GM19397 (cell line): Measurements from ENCODE around the gene RABL6.
"Not testable (repeated sequence)": the region's sequence is repeated elsewhere in the genome, so short reads cannot be mapped to it uniquely, and the experiment has no call there.

Experiments
- ATAC-seq: cut with Tn5 transposase; IDR thresholded peaks from one replicate; pipeline ENCODE4 v1.9.1; 2021; ENCODE audit warnings: mild to moderate bottlenecking, moderate library complexity; ENCODE audit not compliant: unreplicated experiment

Gene RABL6

DNA sequence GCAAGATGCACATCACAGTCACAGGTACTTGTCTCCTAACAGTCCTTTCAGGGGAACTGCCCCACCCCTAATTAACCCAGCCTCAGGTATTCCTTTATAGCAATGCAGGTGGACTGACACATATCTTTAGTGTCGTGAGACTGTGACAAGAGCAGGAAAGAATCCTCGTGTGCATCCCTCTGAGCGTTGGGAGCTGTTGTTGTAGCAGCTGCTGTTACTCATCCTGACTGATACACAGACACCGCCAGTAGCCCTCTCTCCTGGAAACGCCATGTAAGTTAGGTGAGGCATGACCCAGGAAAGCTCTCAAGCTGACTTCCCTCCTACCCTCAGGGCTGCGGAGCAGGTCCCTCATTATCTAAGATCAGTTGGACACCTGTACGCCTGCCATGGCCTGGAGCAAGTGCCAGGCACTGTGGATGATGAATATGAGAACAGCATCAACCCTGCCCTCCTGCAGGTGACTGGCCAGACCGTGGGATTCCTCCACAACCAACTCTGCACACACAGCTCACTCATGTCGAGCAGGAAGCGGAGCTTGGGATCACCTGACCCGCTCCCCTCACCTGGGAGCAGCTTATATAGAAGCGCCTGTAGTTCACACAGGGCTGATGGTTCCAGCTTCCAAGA, 33.2 kb upstream of the RABL6 start:
- ATAC-seq: no peak

DNA sequence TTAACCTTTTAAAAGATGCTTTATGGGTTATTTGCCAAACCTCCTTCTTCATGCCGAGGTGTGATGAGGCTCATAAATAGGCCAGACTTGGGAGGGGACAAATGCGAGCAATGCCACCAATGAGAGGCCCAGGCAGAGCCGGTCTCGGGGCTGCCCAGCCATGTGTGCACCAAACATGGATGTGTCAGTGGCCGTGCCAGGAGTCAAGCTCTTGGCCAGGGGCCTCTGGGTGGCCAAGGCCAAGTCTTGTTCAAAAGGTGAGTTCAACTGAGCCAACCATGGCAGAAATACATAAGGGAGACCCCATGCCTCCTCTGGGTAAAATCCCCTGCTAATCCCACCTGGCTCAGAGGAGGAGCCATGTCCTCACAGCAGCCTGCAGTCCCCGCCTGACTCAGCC, 32.6 kb upstream of the RABL6 start:
- ATAC-seq: no peak

- ATAC-seq: no peak
Observed at GRCh38 chr9:136776947-136777346, 30.8 kb upstream of the RABL6 start.

DNA sequence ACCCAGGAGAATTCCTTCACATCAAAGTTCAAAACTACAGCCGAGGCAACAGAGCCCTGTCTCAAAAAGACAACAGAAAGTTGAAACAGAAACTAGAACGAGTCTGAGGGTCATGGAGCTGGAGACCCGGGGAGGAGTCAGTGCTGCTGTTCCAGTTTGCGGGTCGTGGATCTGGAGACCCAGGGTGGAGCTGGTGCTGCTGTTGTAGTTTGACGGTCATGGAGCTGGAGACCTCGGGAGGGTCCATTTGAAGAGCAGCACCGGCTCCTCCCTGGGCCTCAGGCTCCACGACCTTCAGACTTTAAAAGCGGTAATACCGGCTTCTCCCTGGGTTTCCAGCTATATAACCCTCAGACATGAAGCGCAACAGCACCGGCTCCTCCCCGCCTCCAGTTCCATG, 30.4 kb upstream of the RABL6 start:
- ATAC-seq: no peak

GRCh38 chr9:136779808-136780207, 27.9 kb upstream of the RABL6 start:
- no peak for ATAC-seq

GRCh38 chr9:136782452-136782851, 25.3 kb upstream of the RABL6 start:
- ATAC-seq: no peak

DNA sequence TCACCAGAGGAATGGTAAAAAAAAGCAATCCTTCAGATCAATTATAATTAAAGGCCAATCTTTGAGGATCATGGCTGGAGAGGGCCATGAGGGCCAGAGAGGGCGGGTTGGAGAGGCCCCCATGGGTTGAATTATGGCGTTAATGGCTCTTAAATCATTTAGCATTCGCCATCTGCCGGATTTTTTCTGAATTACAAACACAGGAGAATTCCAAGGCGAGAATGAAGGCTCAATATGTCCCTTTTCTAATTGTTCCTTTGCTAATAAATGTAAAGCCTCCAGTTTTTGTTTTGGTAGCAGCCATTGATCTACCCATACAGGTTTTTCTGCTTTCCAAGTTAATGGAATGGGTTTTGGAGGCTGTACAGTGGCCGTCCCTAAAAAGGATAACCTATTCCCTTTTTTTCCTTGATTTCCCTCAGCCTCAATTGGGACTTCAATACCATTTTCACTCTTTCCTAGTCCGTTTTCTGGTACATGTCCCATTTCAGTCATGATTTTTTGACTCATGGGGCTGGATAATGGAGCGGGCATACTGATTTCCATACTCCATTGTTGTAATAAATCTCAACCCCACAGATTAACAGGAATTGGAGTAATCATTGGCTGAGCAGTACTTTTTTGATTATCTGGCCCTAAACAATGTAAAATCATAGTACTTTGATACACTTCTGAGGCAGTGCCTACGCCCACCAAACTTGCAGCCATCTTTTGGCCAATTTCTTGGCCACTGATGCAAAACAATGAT, 23.3 kb upstream of the RABL6 start:
- ATAC-seq: no peak

DNA sequence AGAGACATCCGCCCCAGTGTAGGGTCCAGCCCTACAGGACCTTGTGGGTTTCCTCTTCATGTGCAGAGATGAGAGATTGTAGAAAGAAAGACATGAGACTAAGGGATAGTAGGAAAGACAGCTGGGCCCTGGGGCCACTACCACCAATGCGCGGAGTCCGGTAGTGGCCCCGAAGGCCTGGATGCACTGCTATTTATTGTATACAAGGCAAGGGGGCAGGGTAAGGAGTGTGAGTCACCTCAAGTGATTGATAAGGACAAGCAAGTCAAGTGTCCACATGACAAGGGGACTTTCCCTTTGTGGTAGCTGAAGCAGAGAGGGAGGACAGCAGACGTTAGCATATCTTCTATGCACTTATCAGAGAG, 22.8 kb upstream of the RABL6 start:
- no peak for ATAC-seq

GRCh38 chr9:136785565-136786355, 22.0 kb upstream of the RABL6 start:
- not testable (repeated sequence) for ATAC-seq

DNA sequence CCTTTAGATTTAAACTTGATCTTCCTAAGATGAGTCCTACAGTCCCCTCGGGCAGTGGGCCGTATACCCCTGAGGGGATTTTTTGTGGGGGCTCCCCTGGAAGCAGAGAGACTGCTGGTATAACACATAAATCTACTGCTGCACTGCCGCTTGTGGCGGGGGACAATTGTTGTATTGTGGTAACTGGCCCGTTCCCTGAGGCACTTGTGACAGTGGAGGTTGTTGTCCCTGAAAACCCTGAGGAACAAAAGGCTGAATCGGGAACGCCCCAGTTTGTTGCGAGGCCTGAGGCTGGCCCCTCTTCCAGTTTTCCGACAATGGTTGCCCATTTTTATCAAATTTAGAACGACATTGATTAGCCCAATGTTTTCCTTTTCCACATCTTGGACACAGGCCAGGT, 21.3 kb upstream of the RABL6 start:
- ATAC-seq: no peak

- ATAC-seq: not testable (repeated sequence)
Observed at GRCh38 chr9:136786983-136787382, 20.8 kb upstream of the RABL6 start.

DNA sequence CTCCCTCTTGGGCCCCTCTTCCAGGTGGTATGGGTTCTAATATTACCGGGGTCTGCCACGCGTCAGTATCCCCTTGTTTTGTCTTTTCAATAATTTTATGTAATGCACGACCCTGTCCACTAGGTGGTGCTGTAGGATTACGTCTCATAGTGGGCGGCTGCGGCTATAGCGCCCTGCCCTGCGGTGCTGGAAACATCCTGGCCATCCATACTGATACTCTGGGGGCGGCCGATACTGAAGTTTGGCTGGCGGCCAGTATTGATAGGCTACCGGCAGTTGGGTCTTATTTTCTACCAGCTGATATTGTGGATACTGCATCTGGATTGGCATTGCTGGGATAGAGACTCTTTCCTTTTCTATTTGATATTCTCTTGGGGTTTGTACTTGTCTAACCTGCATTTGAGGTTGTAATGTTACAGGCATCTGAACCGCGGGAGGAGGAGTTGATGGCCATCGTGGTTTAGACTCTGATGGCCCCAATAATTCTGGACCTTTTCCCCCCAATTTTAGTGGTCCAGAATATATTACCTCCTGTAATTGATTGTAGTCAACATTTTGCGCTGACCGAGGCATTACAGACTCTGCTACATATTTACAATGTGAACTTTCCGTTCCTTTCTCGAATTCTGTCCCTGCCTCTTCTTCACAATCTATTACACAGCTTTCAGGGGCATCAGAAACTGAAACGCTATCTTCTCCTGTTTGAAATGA, 19.9 kb upstream of the RABL6 start:
- ATAC-seq: no peak

GRCh38 chr9:136788644-136789522, 18.9 kb upstream of the RABL6 start:
- ATAC-seq: not testable (repeated sequence)

GRCh38 chr9:136789523-136789937, 18.2 kb upstream of the RABL6 start:
- ATAC-seq: no peak

DNA sequence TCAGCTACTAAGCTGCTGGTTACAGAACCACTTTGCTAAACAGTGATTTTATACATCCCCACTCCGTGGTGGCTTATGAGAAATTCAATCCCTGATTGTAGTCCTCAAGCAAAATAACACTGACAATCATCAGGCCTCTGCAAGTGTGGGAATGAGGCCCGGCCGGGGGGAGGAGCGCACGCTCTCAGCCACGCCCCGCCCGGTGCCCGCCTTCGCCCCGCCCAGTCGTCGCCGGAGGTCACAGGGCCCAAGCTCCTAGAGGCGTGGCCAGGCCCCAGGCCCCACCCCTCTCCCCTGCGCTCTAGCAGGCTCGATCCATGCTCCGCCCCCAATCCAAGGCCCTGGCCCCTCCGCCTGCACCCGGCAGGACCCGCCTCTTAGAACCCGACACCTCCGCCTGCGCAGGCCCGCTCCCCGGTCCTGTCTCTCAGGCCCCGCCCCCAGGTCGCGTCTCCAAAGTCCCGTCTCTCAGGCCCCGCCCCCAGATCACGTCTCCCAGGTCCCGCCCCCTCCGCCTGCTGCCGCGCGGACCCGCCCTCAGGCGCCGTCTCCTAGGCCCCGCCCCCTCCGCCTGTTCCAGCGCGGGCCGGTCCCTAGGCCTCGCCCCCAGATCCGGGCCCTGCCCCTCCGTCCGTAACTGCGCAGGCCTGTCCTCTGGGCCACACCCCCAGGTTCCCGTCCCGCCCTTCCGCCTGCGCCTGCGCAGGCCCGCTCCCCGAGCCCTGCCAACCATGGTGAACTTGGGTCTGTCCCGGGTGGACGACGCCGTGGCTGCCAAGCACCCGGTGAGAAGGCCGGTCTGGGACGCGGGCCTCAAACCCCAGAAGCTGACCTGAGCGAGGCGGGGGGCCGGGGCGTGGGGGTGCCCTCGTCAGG, 16.9 kb upstream of the RABL6 start, which contains the start of gene TMEM141:
TMEM141 (plus strand) TSS at position 705 of the 876 bp plus-strand sequence; CDS start at position 732, 27 bp downstream.
- ATAC-seq: peak; percentile 83

DNA sequence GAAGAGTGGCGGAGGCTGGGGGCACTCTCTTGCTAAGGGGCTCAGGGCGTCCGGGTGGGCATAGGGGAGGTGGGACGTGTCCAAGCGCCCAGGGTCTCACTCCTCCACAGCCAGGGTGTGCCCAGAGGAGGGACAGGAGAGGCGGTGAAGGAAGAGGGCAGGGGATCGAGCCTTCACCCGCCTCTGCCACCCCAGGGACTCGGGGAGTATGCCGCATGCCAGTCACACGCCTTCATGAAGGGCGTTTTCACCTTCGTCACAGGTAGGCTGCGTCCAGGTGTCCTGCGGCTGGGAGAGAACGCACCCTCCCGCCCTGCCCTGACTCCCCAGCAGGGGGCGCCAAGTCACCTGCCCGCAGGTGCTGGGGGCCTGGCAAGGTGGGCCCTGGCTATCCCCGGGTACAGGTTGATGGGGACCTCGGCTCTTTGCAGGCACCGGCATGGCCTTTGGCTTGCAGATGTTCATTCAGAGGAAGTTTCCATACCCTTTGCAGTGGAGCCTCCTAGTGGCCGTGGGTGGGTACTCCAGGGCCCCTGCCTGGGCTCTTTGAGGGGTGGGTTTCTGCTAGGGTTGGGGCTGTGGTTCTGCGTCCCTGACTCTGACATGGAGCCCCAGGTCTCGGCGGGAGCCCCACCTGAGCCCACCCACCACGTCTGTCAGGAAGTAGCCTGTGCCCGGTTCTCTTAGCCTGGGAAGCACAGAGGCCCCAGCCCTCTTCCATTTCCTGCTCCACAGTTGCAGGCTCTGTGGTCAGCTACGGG, 16.1 kb upstream of the RABL6 start:
- ATAC-seq: no peak

DNA sequence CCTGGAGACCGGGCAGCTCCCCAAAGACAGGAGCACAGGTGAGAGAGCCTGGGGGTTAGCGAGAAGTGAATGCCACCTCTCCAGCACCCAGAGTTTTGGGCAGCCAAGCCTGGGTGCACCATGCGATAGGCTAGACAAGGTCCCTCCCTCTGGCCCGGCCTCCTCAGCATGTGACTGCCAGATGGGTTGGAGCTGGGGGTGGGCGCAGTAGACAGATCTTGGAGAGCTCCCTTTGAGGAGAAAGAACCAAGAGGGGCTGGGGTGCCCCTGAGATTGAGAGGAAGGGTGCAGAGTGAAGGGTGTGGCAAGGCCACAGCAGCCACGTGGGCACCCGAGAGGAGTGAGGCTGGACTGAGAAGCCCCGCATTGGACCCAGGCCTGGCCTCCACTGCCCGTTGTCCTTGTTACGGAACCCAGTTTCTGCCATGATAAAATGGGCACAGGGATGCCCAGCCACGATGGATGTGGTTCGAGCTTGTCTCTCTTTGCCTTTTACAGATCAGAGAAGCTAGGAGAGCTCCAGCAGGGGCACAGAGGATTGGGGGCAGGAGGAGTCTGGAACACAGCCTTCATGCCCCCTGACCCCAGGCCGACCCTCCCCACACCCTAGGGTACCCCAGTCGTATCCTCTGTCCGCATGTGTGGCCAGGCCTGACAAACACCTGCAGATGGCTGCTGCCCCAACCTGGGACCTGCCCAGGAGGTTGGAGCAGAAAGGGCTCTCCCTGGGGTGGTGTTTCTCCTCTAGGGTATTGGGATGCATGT, 15.2 kb upstream of the RABL6 start:
- ATAC-seq: no peak
